Pancreas (tissue), 10 donors: ENCODE measurements around the gene FKBP11. TPM values are rescaled to one million over a fixed set of nuclear protein-coding genes. Genes with fewer than 3 reads are reported as not detected.

ENCODE experiments used
- ATAC-seq, 4 donors: fragments of 200-7000 bp; cut with Tn5 transposase; one replicate each; pipeline versions ENCODE4 v1.8.0 to v1.9.1; 2020; ENCODE audit warnings: mild to moderate bottlenecking in 4 of 4, moderate library complexity in 4 of 4
- DNase-seq, 6 donors: peaks; one replicate each; pipeline ENCODE4 v3.0.0-alpha.2; 2020
- FAIRE-seq: peaks from 2 replicates; lab custom pipeline; 2012; peaks lifted over from hg19 to GRCh38; lab: Jason Lieb, UNC
- H3K27ac ChIP-seq, 4 donors: fragments of 200-600 bp; sonication (generic); 1 replicate in 3 of 4; 2 replicates in 1 of 4; pipeline versions ENCODE4 v1.5.0 to v1.8.0; 2020
- H3K27me3 ChIP-seq, 4 donors: fragments of 200-600 bp; one replicate each; pipeline ENCODE4 v1.8.0; 2021
- H3K36me3 ChIP-seq, 3 donors: fragments of 200-600 bp; sonication (generic) in 1 of 3; one replicate each; pipeline versions ENCODE4 v1.5.0 to v1.8.0; 2020 to 2021
- H3K4me1 ChIP-seq, 3 donors: fragments of 200-600 bp; one replicate each; pipeline ENCODE4 v1.8.0; 2021
- H3K4me3 ChIP-seq, 4 donors: fragments of 200-600 bp; sonication (generic) in 2 of 4; one replicate each; pipeline versions ENCODE4 v1.5.0 to v1.8.0; 2020 to 2021
- H3K9me3 ChIP-seq, 4 donors: fragments of 200-600 bp; one replicate each; pipeline ENCODE4 v1.8.0; 2021
- CTCF ChIP-seq, 4 donors: fragments of 200-600 bp; sonication (generic) in 3 of 4; IDR thresholded peaks; one replicate each; pipeline versions ENCODE4 v1.5.0 to v1.8.0; 2021; ENCODE audit warnings: antibody characterized with exemption in 4 of 4
- whole genome bisulfite sequencing, 2 donors: extraction: QIAGEN DNeasy Blood & Tissue Kit; methylation state at CpG; one replicate each; pipeline ENCODE4 v1.1.7; 2013; 5-methylcytosine and 5-hydroxymethylcytosine counted together
- intact Hi-C, 3 donors: fragments of 100-400 bp; cut with DNase I; formaldehyde crosslinking; loops; one replicate each; pipeline versions ENCODE4 v1.11.1 to v1.14.2; 2022
- polyA plus RNA-seq, 2 donors: library from polyadenylated mRNA; stranded (reverse); fragments of 200-250 nt; gene quantifications; one replicate each; pipeline ENCODE4 v1.2.3, GENCODE V29; 2013
- total RNA-seq, 6 donors: library from RNA; stranded (reverse); fragmentation: NEBNext Ultra II Directional in 4 of 6; extraction: Animal tissue kit (Norgen Biotek cat#: 25700) in 4 of 6; gene quantifications; one replicate each; pipeline versions ENCODE4 v1.2.1 to v1.2.4, GENCODE V29; 2021 to 2023
- donor health status: healthy with polysubstance abuse.
- donor health status: DM: no; HTN: no; CAD: no; lungs with moderate emphysema.
- donor health status: DM: no; HTN: no; CAD: no.
- donor health status: control.
- donor health status: control.
- donor health status: Bipolar disorder and iron deficiency.
- donor health status: DM: yes; HTN: yes; CAD: no.
- donor health status: DM: no; HTN: no; CAD: no.
- donor health status: DM: no; HTN: no; CAD: no.
- donor health status: DM: yes; HTN: yes; CAD: no.

Gene FKBP11
- total and polyA plus RNA-seq, 8 donors: 70.9 to 155 (median 127) TPM

GRCh38 chr12:48968467-48968866, 43.2 kb upstream of the FKBP11 start:
- no peaks in the 10 kb centered on the region for H3K9me3 ChIP-seq
- whole genome bisulfite sequencing, 2 donors: 71 to 75% methylated on average over 3 of the region's 3 CpGs
- FAIRE-seq (no peak), DNase-seq (no peak), ATAC-seq (no peak)
- H3K4me3 ChIP-seq: no peak overlapping the region
- H3K36me3 ChIP-seq: no peaks in the 10 kb centered on the region
- intact Hi-C loops: no loop called here
- H3K27ac ChIP-seq: no peak overlapping the region
- no peaks in the 10 kb centered on the region for H3K4me1 ChIP-seq
- H3K27me3 ChIP-seq: peaks cover 0 to 9% (median 3%) of the 10 kb centered on the region in 4 donors
- TF ChIP-seq CTCF (IDR thresholded peaks at IDR 0.05): no peak

GRCh38 chr12:48967991-48968390, 42.7 kb upstream of the FKBP11 start:
- ATAC-seq: no peak
- H3K9me3 ChIP-seq: no peaks in the 10 kb centered on the region
- no peaks in the 10 kb centered on the region for H3K36me3 ChIP-seq
- no peak for TF ChIP-seq CTCF (IDR thresholded peaks at IDR 0.05)
- 76 to 85% methylated on average over 7 of the region's 7 CpGs for WGBS, 2 donors
- H3K4me3 ChIP-seq: no peak overlapping the region
- no peak for FAIRE-seq
- H3K27ac ChIP-seq: no peak overlapping the region
- intact Hi-C loops: no loop called here
- DNase-seq: no peak
- peaks cover 0 to 9% (median 3%) of the 10 kb centered on the region in 4 donors for H3K27me3 ChIP-seq
- no peaks in the 10 kb centered on the region for H3K4me1 ChIP-seq

GRCh38 chr12:48966177-48966895, 41.0 kb upstream of the FKBP11 start:
- FAIRE-seq: no peak
- no peaks in the 10 kb centered on the region for H3K9me3 ChIP-seq
- H3K27ac ChIP-seq: no peak overlapping the region
- H3K4me3 ChIP-seq: no peak overlapping the region
- intact Hi-C loops: no loop called here
- TF ChIP-seq CTCF (IDR thresholded peaks at IDR 0.05): no peak
- no peaks in the 10 kb centered on the region for H3K4me1 ChIP-seq
- no peak for DNase-seq
- WGBS, 2 donors: 66 to 71% methylated on average over 20 of the region's 20 CpGs
- no peaks in the 10 kb centered on the region for H3K36me3 ChIP-seq
- H3K27me3 ChIP-seq: peaks cover 0 to 9% (median 3%) of the 10 kb centered on the region in 4 donors
- ATAC-seq: no peak

GRCh38 chr12:48965298-48965838, 40.1 kb upstream of the FKBP11 start:
- Histone ChIP-seq H3K4me3 (no peak overlapping the region), H3K4me1 (no peaks in the 10 kb centered on the region), H3K27ac (no peak overlapping the region), H3K27me3 (peaks cover 0 to 3% (median 2%) of the 10 kb centered on the region in 4 donors), H3K36me3 (no peaks in the 10 kb centered on the region), H3K9me3 (no peaks in the 10 kb centered on the region)
- TF ChIP-seq CTCF (IDR thresholded peaks at IDR 0.05): no peak
- FAIRE-seq (no peak), DNase-seq (no peak), ATAC-seq (no peak)
- intact Hi-C loops: no loop called here

GRCh38 chr12:48961801-48962200, 36.5 kb upstream of the FKBP11 start:
- H3K36me3 ChIP-seq: no peaks in the 10 kb centered on the region
- ATAC-seq (no peak), FAIRE-seq (no peak), DNase-seq (no peak)
- no peak overlapping the region for H3K27ac ChIP-seq
- no peaks in the 10 kb centered on the region for H3K27me3 ChIP-seq
- TF ChIP-seq CTCF (IDR thresholded peaks at IDR 0.05): no peak
- no peak overlapping the region for H3K4me3 ChIP-seq
- peaks cover 0 to 7% (median 0%) of the 10 kb centered on the region in 3 donors for H3K4me1 ChIP-seq
- intact Hi-C loops: no loop called here
- no peaks in the 10 kb centered on the region for H3K9me3 ChIP-seq
